GM19468 (cell line): ENCODE data around the gene ERBB4.

Experiments
- ATAC-seq: cut with Tn5 transposase; IDR thresholded peaks from one replicate; pipeline ENCODE4 v1.9.1; 2021; ENCODE audit warnings: mild to moderate bottlenecking, moderate library complexity, moderate number of reproducible peaks; ENCODE audit not compliant: unreplicated experiment; ENCODE audit errors: extremely low read depth

Gene ERBB4

GRCh38 chr2:212327171-212327809 lies 211.3 kb downstream of the ERBB4 start:
- no peak for ATAC-seq

- ATAC-seq = no peak
Observed at GRCh38 chr2:212318636-212319035, 220.0 kb downstream of the ERBB4 start.

- ATAC-seq = no peak
Observed at GRCh38 chr2:212314680-212315079, 223.9 kb downstream of the ERBB4 start.

- no peak for ATAC-seq
Observed at GRCh38 chr2:212311807-212312404, 226.7 kb downstream of the ERBB4 start.

GRCh38 chr2:212299943-212300342 lies 238.7 kb downstream of the ERBB4 start:
- no peak for ATAC-seq

GRCh38 chr2:212299333-212299732 lies 239.3 kb downstream of the ERBB4 start:
- no peak for ATAC-seq

GRCh38 chr2:212295571-212295970 lies 243.0 kb downstream of the ERBB4 start:
- ATAC-seq = no peak

GRCh38 chr2:212294816-212295215 lies 243.8 kb downstream of the ERBB4 start:
- ATAC-seq = no peak

GRCh38 chr2:212289301-212289700 lies 249.3 kb downstream of the ERBB4 start:
- no peak for ATAC-seq

GRCh38 chr2:212288308-212288707 lies 250.3 kb downstream of the ERBB4 start:
- no peak for ATAC-seq

- ATAC-seq = no peak
Observed at GRCh38 chr2:212284166-212284565, 254.4 kb downstream of the ERBB4 start.

- no peak for ATAC-seq
Observed at GRCh38 chr2:212282671-212283261, 255.8 kb downstream of the ERBB4 start.

- ATAC-seq = no peak
Observed at GRCh38 chr2:212276813-212277212, 261.8 kb downstream of the ERBB4 start.

GRCh38 chr2:212274215-212274614 lies 264.4 kb downstream of the ERBB4 start:
- ATAC-seq = no peak

- ATAC-seq = no peak
Observed at GRCh38 chr2:212271583-212271982, 267.0 kb downstream of the ERBB4 start.

- no peak for ATAC-seq
Observed at GRCh38 chr2:212269005-212269404, 269.6 kb downstream of the ERBB4 start.

GRCh38 chr2:212266297-212266696 lies 272.3 kb downstream of the ERBB4 start:
- ATAC-seq = no peak

- ATAC-seq = no peak
Observed at GRCh38 chr2:212265777-212266176, 272.8 kb downstream of the ERBB4 start.

- no peak for ATAC-seq
Observed at GRCh38 chr2:212264187-212264586, 274.4 kb downstream of the ERBB4 start.

GRCh38 chr2:212259226-212259625 lies 279.4 kb downstream of the ERBB4 start:
- no peak for ATAC-seq

GRCh38 chr2:212254339-212254738 lies 284.3 kb downstream of the ERBB4 start:
- no peak for ATAC-seq

GRCh38 chr2:212249451-212249850 lies 289.2 kb downstream of the ERBB4 start:
- ATAC-seq = no peak
